HCT116 (cell line): Measurements from ENCODE around the gene ADAMTS15. TPM values are rescaled to one million over a fixed set of nuclear protein-coding genes. Genes with fewer than 3 reads are reported as not detected.
A peak's percentile ranks its signal among the peaks of the same experiment; 100 is the strongest.

Experiments used
- ATAC-seq: fragments of 200-7000 bp; cut with Tn5 transposase; 2 replicates; pipeline ENCODE4 v1.9.1; 2020; ENCODE audit warnings: mild to moderate bottlenecking, moderate library complexity
- BruUV-seq: library from RNA; stranded (reverse); fragments of 400-500 nt; replicated peaks from 2 replicates; lab custom pipeline; 2021; lab: Mats Ljungman, UMichigan
- CTCF ChIA-PET: fragments of 300-600 bp; sonication (Branson Sonifier 250); formaldehyde crosslinking; loops from one replicate; lab custom pipeline; 2021; ENCODE audit warnings: antibody characterized with exemption; lab: Charles Lee
- POLR2A ChIA-PET: fragments of 300-600, 350-600 bp; sonication (Branson Sonifier 250); formaldehyde crosslinking; loops from one replicate; lab custom pipeline; 2021; ENCODE audit warnings: antibody characterized with exemption; lab: Charles Lee
- RAD21 ChIA-PET, 2 experiments: fragments of 300-600 bp; sonication (Branson Sonifier 250); formaldehyde crosslinking; loops; one replicate each; lab custom pipeline; 2023; ENCODE audit warnings: low total read pairs in 2 of 2; ENCODE audit not compliant: uncharacterized antibody in 2 of 2, unreplicated experiment in 2 of 2, low non-redundant PET in 1 of 2; lab: Charles Lee
- DNase-seq: peaks from one replicate; pipeline ENCODE4 v3.0.0-alpha.2; 2010; ENCODE audit warnings: low read depth, low spot score
- H2AFZ ChIP-seq: fragments of 200-600 bp; shearing (Covaris generic), sonication (generic); 2 replicates; pipeline ENCODE4 v1.6.1; 2017; ENCODE audit warnings: low read depth, mixed run types, mixed read lengths, antibody characterized with exemption, low read length; ENCODE audit not compliant: poor library complexity, severe bottlenecking
- H3K27ac ChIP-seq: 2 replicates; pipeline ENCODE4 v1.5.1; 2012; ENCODE audit warnings: low read depth, low read length
- H3K27me3 ChIP-seq: fragments of 200-600 bp; sonication (generic); 2 replicates; pipeline ENCODE4 v1.6.1; 2016; ENCODE audit warnings: mixed run types, low read length, mixed read lengths; ENCODE audit not compliant: insufficient read depth
- H3K36me3 ChIP-seq, 2 experiments: fragments of 200-500 bp in 1 of 2; fragments of 200-600 bp in 1 of 2; sonication (Bioruptor generic) in 1 of 2; sonication (generic) in 1 of 2; 2 replicates each; pipeline versions ENCODE4 v1.5.1 to v1.6.1; 2014 to 2016; ENCODE audit warnings: low read length in 2 of 2, inconsistent platforms in 1 of 2, mixed read lengths in 1 of 2, mixed run types in 1 of 2; ENCODE audit not compliant: insufficient read depth in 2 of 2, control insufficient read depth in 1 of 2
- H3K4me1 ChIP-seq, 2 experiments: fragments of 200-600 bp in 1 of 2; sonication (generic) in 1 of 2; 2 replicates each; pipeline versions ENCODE4 v1.5.1 to v1.6.1; 2012 to 2017; ENCODE audit warnings: low read length in 2 of 2, inconsistent platforms in 1 of 2, mild to moderate bottlenecking in 1 of 2, mixed read lengths in 1 of 2, mixed run types in 1 of 2, moderate library complexity in 1 of 2; ENCODE audit not compliant: insufficient read depth in 2 of 2, control insufficient read depth in 1 of 2
- H3K4me2 ChIP-seq: fragments of 200-600 bp; sonication (generic); 2 replicates; pipeline ENCODE4 v1.6.1; 2017; ENCODE audit warnings: mixed run types, low read length, mixed read lengths
- H3K4me3 ChIP-seq, 2 experiments: fragments of 200-600 bp in 1 of 2; sonication (generic) in 1 of 2; replicated peaks in 1 of 2; 2 replicates each; pipeline ENCODE4 v1.5.1; 2011 to 2016; ENCODE audit warnings: low read length in 2 of 2, control low read depth in 1 of 2, low read depth in 1 of 2, mild to moderate bottlenecking in 1 of 2, mixed read lengths in 1 of 2, mixed run types in 1 of 2
- H3K79me2 ChIP-seq: fragments of 200-600 bp; sonication (generic); 2 replicates; pipeline ENCODE4 v1.6.1; 2017; ENCODE audit warnings: mild to moderate bottlenecking, mixed run types, low read length, moderate library complexity, mixed read lengths; ENCODE audit not compliant: insufficient read depth
- H3K9ac ChIP-seq: fragments of 200-600 bp; sonication (generic); 2 replicates; pipeline ENCODE4 v1.6.1; 2016; ENCODE audit warnings: low read length, mixed read lengths
- H3K9me2 ChIP-seq: fragments of 200-600 bp; sonication (generic), shearing (Covaris generic); 2 replicates; pipeline ENCODE4 v1.6.1; 2017; ENCODE audit warnings: mixed run types, mild to moderate bottlenecking, moderate library complexity; ENCODE audit not compliant: insufficient read depth
- H3K9me3 ChIP-seq, 2 experiments: fragments of 200-500 bp in 1 of 2; fragments of 200-600 bp in 1 of 2; sonication (Bioruptor generic) in 1 of 2; sonication (generic) in 1 of 2; 2 replicates each; pipeline ENCODE4 v1.6.1; 2014 to 2017; ENCODE audit warnings: low read length in 2 of 2, mixed read lengths in 2 of 2, inconsistent platforms in 1 of 2, low read depth in 1 of 2, mild to moderate bottlenecking in 1 of 2, mixed run types in 1 of 2, moderate library complexity in 1 of 2; ENCODE audit not compliant: control insufficient read depth in 1 of 2, insufficient read depth in 1 of 2
- H4K20me1 ChIP-seq: fragments of 200-600 bp; sonication (generic), shearing (Covaris generic); 2 replicates; pipeline ENCODE4 v1.6.1; 2017; ENCODE audit warnings: mixed run types, mild to moderate bottlenecking, moderate library complexity; ENCODE audit not compliant: insufficient read depth
- ATF3 ChIP-seq: IDR thresholded peaks from 2 replicates; pipeline ENCODE4 v1.6.1; 2012
- CBX3 ChIP-seq: IDR thresholded peaks from 2 replicates; pipeline ENCODE4 v1.6.1; 2012; ENCODE audit warnings: low read depth
- CEBPB ChIP-seq: IDR thresholded peaks from 2 replicates; pipeline ENCODE4 v1.6.1; 2012; ENCODE audit warnings: low read depth
- EGR1 ChIP-seq: IDR thresholded peaks from 2 replicates; pipeline ENCODE4 v1.6.1; 2012; ENCODE audit warnings: low read depth
- ELF1 ChIP-seq: IDR thresholded peaks from 2 replicates; pipeline ENCODE4 v1.6.1; 2012; ENCODE audit warnings: low read depth, borderline replicate concordance
- EZH2 ChIP-seq: fragments of 200-600 bp; sonication (generic); IDR thresholded peaks from 2 replicates; pipeline ENCODE4 v1.6.1; 2017; ENCODE audit warnings: antibody characterized with exemption, mixed run types
- EZH2phosphoT487 ChIP-seq: fragments of 200-600 bp; IDR thresholded peaks from 2 replicates; pipeline ENCODE4 v1.6.1; 2018; ENCODE audit warnings: antibody characterized with exemption, borderline replicate concordance
- JUND ChIP-seq: IDR thresholded peaks from 2 replicates; pipeline ENCODE4 v1.6.1; 2012
- MAX ChIP-seq: IDR thresholded peaks from 2 replicates; pipeline ENCODE4 v1.6.1; 2012
- POLR2A ChIP-seq: IDR thresholded peaks from 2 replicates; pipeline ENCODE4 v1.7.0; 2011; ENCODE audit warnings: borderline replicate concordance; ENCODE audit not compliant: insufficient read depth, insufficient read length; ENCODE audit errors: extremely low read depth
- POLR2AphosphoS5 ChIP-seq: IDR thresholded peaks from 2 replicates; pipeline ENCODE4 v1.6.1; 2011; ENCODE audit warnings: mild to moderate bottlenecking, low read depth, low read length, moderate library complexity
- REST ChIP-seq: IDR thresholded peaks from 2 replicates; pipeline ENCODE4 v1.6.1; 2012; ENCODE audit warnings: low read depth
- SP1 ChIP-seq: IDR thresholded peaks from 2 replicates; pipeline ENCODE4 v1.6.1; 2012; ENCODE audit warnings: low read depth
- SRF ChIP-seq: IDR thresholded peaks from 2 replicates; pipeline ENCODE4 v1.6.1; 2012; ENCODE audit warnings: low read depth
- TCF7L2 ChIP-seq: IDR thresholded peaks from 2 replicates; pipeline ENCODE4 v1.7.0; 2011; ENCODE audit warnings: borderline replicate concordance, inconsistent platforms; ENCODE audit not compliant: insufficient read depth, insufficient read length; ENCODE audit errors: extremely low read depth
- YY1 ChIP-seq: IDR thresholded peaks from 2 replicates; pipeline ENCODE4 v1.6.1; 2011; ENCODE audit warnings: low read length, low read depth, moderate library complexity, mild to moderate bottlenecking; ENCODE audit not compliant: insufficient replicate concordance; ENCODE audit errors: extremely low read depth
- ZBTB33 ChIP-seq: IDR thresholded peaks from 2 replicates; pipeline ENCODE4 v1.6.1; 2011; ENCODE audit warnings: mild to moderate bottlenecking, low read length, moderate library complexity; ENCODE audit not compliant: insufficient replicate concordance; ENCODE audit errors: extremely low read depth
- ZNF274 ChIP-seq: fragments of 200-500 bp; sonication (Bioruptor generic); IDR thresholded peaks from 2 replicates; pipeline ENCODE4 v1.6.1; 2014; ENCODE audit warnings: mild to moderate bottlenecking, low read depth, low read length, inconsistent platforms
- intact Hi-C: fragments of 100-400 bp; cut with micrococcal nuclease; formaldehyde crosslinking; loops from 2 replicates; pipeline ENCODE4 v1.10.0; 2022
- total RNA-seq: library from RNA; stranded (reverse); gene quantifications from one replicate; pipeline ENCODE4 v1.2.1, GENCODE V29; 2021; ENCODE audit not compliant: unreplicated experiment

Gene ADAMTS15
- total RNA-seq, 1 experiment from 2014 or later, result 0.44 TPM

- peak overlapping the region; percentile 33; the same call in 1 of the 2 replicates for H3K9ac ChIP-seq
- intact Hi-C loops, result loop anchor here (1.0 to 10.0 kb wide), 5 partner anchors 230 to 1238 kb away; no protein-coding TSS in a partner anchor
- H3K79me2 ChIP-seq, result no peaks in the 10 kb centered on the region
- no peaks in the 10 kb centered on the region for H4K20me1 ChIP-seq
- no peaks in the 10 kb centered on the region for H3K36me3 ChIP-seq
- ATAC-seq, result peak; percentile 82
- peak overlapping the region; percentile 100 for H2AFZ ChIP-seq
- ChIA-PET CTCF (interaction anchor here (0.6 to 5.8 kb wide), 12 partner anchors 10 to 460 kb away, joined by 3 to 150 read pairs (median 5); partner anchors contain the start of gene ADAMTS15), POLR2A (no interaction called here), RAD21 (interaction anchor here (0.7 to 1.5 kb wide), 6 partner anchors 303 to 427 kb away, joined by 3 to 9 read pairs (median 4); no protein-coding TSS in a partner anchor)
- peaks cover 7% of the 10 kb centered on the region; the same call in 1 of the 2 replicates for H3K27me3 ChIP-seq
- no peaks in the 10 kb centered on the region for H3K9me3 ChIP-seq
- H3K4me2 ChIP-seq, result peak overlapping the region; percentile 96
- no peak overlapping the region for H3K27ac ChIP-seq
- H3K9me2 ChIP-seq, result no peaks in the 10 kb centered on the region
- peak; percentile 68 for DNase-seq
- H3K4me1 ChIP-seq, result peaks cover 0 to 3% of the 10 kb centered on the region in 2 experiments; a peak in 1 of 4 replicates
- BruUV-seq, result no TSS peak
- peak overlapping the region; percentile 58 to 70 for H3K4me3 ChIP-seq
- no peak for TF ChIP-seq ZNF274
- no peak for TF ChIP-seq JUND
- TF ChIP-seq CBX3, result no peak
- TF ChIP-seq MAX, result 0 out of 2 replicates have a peak, but pooled peaks have one; percentile 18
- TF ChIP-seq YY1, result no peak
- no peak for TF ChIP-seq TCF7L2
- TF ChIP-seq SP1, result no peak
- TF ChIP-seq ZBTB33, result no peak
- TF ChIP-seq POLR2AphosphoS5, result no peak
- no peak for TF ChIP-seq POLR2A
- no peak for TF ChIP-seq ATF3
- no peak for TF ChIP-seq REST
- TF ChIP-seq CEBPB, result no peak
- 0 out of 2 replicates have a peak, but pooled peaks have one; percentile 11 for TF ChIP-seq EGR1
- no peak for TF ChIP-seq ELF1
- no peak for TF ChIP-seq EZH2
- TF ChIP-seq SRF, result peak; percentile 58; the same call in 1 of the 2 replicates
- TF ChIP-seq EZH2phosphoT487, result no peak
These were observed 13.8 kb upstream of the ADAMTS15 start for GRCh38 chr11:130434521-130435223.
